ENCODE results near the gene ARL11.
"Not testable (repeated sequence)": the region's sequence is repeated elsewhere in the genome, so short reads cannot be mapped to it uniquely, and the experiment has no call there.

ARL11 gene

DNA sequence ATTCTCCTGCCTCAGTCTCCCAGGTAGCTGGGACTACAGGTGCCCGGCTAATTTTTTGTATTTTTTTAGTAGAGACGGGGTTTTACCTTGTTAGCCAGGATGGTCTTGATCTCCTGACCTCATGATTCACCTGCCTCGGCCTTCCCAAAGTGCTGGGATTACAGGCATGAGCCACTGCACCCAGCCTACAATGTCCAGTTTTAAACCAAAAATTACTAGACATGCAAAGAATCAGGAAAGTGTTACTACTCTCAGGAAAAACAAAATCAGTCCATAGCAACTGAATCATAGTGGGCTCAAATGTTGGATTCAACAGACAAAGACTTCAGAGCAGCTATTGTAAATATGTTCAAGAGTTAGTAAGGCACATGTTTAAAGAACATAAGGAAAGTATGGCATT, 16.3 kb upstream of the ARL11 start:
- DNase-seq (ENCODE audit: low read depth, low spot score) = not testable (repeated sequence)

DNA sequence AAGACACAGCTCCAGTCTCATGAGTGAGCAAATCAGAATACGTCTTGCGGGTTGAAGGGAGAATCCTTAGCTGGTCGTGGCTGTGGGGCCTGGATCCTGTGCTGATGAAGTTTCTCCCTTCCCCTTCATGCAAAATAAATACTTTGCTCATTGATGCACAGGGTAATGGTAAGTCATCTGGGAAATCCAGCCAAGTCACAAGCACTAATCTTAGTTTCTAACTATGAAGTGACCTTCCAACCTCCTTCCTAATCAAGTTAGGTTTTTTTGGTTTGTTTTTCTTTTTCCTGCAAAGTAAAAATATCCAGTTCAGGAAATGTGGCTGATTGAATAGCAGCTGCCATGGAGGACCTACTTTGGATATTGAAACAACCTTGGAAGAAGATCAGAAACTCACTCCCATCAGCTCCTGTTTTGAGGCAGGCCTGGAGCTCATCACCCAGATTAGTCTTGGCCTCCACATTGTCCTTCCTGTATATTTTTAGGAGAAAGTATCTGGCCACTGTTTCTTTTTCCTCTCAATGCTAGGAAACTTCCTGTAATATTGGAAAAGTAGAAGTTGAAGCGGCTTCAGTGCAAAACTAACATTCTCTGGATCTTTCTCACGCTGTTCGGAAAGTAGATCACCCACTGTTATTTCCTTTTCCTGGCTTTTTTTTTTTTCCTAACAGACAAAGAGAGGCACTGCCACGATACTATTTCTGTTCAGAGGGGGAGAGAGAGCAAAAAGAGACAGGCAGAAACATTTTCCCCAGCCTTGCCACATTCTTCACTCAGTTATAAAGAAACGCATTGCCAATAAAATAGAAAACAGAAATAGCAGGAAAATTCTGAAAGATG, 12.3 kb upstream of the ARL11 start:
- no peak for DNase-seq (ENCODE audit: low read depth, low spot score)

DNA sequence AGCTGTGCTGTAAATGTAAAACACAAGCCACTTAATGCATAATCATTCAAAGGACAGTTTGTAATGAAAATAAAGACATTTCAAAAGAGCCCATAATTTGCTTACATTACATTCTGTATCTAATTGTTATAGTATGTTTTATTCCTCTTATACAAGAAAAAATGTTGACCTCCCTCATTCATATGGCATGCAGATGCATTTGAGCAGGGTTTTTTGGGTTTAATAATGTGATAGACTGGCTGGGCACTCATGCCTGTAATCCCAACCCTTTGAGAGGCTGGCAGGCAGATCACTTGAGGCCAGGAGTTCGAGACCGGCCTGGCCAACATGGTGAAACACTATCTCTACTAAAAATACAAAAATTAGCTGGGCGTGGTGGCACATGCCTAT, 11.6 kb upstream of the ARL11 start:
- DNase-seq (ENCODE audit: low read depth, low spot score) = no peak

DNA sequence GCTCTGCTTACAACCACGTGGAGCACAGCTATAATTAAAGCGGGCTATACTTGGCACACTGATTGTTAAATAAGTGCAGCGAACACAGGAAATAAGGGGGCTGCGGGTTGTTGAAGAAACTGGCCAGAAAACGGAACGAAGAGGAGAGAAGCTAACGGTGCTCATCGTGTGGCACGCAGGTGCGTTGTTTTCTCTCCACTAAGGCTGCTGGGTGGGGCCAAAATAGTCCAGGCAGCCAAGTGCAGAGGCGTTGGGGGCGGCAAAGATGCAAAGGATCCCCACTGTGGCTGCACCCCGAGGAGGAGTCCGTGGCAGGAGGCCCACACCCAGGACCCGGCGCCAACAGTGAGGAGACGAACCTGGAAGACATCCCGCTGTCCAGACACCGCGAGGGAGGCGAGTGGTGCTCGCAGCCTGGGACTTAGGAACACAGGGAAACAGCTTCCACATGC, 8.1 kb upstream of the ARL11 start:
- no peak for DNase-seq (ENCODE audit: low read depth, low spot score)

DNA sequence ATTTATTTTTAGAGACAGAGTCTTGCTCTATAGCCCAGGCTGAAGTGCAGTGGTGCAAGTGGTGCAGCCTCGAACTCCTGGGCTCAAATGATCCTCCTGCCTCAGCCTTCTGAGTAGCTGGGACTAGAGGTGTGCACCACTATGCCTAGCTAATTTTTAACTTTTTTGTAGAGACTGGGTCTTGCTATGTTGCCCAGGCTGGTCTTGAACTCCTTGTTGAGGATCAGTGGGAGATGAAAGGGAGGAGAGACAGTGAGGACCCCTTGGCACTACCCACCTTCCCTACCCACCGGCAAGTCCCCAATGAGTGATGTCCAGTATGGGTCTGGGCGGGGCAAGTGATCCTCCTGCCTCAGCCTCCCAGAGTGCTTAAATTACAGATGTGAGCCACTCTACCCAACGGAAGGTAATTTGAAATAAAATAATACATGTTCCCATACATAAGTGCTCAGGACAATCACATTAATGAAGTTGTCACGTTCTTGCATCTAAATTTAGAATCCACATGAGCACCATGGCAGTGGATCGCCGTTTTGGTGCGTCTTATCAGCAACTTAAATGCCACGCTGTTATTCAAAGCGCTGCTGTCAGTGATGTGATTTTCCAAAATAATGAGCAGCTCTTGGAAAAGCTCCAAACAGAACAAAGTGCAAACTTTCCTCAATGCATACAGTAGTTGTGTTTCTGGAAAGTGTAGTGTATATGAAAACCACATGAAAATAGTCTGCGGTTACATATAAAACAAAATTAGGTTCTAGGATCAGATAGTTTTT, 5.9 kb upstream of the ARL11 start:
- DNase-seq (ENCODE audit: low read depth, low spot score) = no peak

DNA sequence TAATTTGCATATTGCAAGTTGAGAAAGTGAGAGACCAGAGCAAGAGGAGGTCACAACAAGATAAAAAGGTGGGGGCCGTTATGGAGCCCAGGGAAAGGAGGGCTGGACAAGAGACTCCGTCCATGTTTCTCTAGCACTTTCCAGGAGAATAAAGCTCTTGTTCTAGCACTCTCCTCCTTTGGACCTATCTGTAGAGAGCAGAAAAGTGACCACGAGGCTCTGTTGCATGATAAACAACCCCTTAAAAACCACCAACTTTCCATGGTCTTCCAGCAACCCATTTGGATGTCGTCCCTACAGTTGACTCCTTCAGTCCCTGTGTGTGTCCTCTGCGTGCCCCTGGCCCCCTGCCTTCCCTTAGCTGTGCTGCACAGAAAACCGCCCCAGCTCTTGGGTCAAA, 4.1 kb upstream of the ARL11 start:
- DNase-seq (ENCODE audit: low read depth, low spot score) = no peak

DNA sequence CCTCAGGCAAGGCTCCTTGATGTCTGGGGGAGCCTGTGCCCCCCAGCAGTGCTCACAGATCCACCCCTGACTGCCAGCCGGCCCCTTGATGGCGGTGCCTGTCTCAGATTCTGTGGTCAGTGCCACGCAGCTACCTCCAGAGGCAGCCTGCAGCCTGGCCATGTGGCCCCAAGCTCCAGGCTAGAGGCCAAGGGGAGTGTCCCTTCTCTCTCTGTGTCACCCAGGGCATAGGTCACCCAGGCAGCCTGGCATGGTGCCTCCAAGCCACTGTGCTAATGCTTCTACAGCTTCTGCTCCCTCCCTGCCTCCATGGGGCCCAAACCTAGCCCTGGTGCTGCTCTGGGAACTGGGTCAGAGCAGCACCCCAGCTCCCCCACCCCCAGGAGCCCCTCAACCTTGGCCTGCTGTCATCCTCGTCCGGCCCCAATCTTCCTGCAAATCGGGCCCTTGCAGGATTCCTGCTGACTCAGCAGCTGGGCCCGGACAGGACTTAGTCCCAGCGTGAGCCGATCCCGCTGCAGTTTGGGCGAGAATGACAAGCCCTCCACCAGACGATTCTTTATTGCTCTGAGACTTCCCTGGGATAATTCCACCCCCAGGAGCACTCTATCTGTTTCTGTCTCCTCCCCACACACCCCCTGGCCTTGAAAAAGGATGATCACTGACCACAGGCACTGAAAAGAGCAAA, 2.8 kb upstream of the ARL11 start:
- no peak for DNase-seq (ENCODE audit: low read depth, low spot score)

DNA sequence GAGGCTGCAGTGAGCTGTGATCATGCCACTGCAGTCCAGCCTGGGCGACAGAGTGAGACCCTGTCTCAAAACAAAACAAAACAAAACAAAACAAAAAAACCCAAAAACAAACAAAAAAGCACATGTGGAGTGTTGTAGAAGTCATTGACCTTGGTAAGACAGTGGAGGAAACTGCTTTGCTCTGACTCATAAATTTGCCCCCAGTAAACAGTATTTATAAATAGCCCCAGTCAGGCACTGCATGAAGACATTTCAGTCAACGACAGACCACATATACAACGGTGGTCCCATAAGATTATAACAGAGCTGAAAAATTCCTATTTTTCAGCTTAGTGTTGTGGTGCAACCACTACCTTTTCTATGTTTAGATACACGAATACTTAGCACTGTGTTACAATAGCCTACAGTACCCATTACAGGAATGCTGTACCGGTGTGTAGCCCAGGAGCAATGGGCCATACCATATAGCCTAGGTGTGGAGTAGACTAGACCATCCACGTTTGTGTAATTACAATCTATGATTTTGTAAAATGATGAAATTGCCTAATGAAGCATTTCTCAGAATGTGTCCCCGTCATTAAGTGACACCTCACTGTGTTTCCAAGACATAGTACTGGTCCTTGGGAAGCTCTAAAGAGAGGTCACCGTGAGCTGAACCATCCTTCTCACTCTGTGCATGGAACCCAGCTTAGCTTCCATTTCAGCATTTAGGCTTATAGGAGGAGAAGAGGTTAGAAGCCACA, 1.1 kb downstream of the ARL11 start:
- no peak for DNase-seq (ENCODE audit: low read depth, low spot score)

DNA sequence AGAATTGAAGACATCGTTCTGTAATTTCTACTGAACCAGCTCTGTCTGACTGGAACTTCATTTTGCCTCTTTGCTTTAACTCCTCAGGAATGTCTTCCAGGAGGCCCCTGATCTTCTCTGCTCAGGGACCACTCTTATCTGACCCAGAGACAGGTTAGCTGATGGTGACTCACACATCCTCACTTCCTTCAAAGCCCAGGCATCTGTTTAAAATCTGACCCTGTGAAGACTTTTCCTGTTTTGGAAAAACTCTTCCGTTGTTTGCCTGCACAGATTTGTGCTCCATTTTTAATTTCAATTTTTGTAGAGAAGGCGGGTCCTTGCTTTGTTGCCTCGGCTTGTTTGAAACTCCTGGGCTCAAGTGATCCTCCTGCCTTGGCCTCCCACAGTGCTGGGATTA, 1.6 kb downstream of the ARL11 start:
- no peak for DNase-seq (ENCODE audit: low read depth, low spot score)

DNA sequence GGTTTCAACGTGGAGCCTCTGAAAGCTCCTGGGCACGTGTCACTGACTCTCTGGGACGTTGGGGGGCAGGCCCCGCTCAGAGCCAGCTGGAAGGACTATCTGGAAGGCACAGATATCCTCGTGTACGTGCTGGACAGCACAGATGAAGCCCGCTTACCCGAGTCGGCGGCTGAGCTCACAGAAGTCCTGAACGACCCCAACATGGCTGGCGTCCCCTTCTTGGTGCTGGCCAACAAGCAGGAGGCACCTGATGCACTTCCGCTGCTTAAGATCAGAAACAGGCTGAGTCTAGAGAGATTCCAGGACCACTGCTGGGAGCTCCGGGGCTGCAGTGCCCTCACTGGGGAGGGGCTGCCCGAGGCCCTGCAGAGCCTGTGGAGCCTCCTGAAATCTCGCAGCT, 2.3 kb downstream of the ARL11 start:
- no peak for DNase-seq (ENCODE audit: low read depth, low spot score)

DNA sequence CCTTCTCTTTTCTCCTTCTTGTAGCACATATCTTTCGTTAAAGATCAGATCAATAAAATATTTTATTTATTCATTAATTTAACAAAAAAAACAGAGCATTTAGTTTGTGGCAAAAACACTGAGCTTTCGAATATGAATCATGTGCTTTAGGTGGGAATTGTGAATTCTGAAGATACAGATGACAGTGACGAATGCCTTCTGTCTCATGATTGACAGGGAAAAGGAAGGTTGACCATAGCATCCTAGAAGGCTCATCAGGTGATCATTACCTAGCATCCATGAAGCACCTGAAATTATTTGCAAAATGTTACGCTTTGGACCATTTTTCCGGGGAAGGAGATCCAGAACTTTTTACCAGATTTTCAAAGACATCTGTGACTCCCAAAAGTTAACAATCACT, 3.8 kb downstream of the ARL11 start:
- no peak for DNase-seq (ENCODE audit: low read depth, low spot score)

DNA sequence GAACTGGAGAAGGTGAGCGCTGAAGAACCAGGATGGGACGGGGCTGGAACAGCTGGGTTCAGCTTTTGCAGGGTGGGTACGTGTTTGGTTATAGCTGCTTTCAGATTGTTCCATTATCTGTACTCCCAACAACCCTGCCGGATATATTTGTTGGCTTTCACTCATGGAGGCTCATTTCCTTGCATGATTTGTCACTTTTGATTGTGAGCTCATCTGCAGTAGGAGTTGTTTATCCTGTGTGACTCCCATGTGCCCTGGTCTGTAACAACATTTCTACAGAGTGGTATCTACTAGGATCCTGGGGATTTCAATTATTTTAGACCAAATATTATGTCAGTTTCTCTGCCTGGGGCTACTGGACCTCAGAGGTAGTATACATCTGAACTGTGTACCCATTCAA, 5.4 kb downstream of the ARL11 start:
- no peak for DNase-seq (ENCODE audit: low read depth, low spot score)

DNA sequence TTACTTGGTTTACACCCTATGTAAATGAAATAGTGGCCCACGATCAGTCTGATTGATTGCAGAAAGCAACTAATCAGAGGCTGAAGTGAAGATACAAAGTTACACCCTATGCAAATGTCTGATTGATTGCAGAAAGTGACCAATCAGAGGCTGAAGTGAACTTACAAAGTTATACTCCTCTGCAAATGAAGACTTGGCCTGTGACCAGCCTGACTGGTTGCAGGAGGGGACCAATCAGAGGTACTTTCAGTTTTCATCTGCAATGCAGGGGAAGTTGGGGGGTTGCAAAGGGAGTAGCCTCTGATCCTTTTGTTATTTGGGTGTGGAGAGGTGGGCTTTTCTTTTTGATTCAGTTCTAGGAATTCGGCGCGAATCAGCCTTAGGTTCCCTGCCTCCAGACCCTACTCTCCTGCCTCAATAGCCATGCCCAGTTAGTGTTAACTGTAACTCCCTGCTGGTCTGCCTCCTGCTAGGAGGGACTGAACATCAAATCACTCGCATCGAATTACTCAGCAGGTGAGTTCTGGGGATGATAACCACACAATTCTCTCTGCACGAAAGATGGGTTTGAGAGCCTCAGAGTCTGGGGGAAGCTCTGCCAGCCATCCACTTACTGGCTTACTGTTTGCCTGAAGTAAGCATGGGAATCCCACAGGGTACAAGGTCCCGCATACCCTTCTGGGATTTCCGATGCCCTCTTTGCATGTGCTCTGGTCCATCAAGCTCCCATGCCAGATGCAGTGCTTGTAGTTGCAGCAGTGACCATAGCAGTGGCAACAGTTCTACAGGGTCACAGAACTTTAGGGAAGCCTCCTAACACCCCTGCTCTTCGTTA, 7.5 kb downstream of the ARL11 start:
- peak; percentile 97 for DNase-seq (ENCODE audit: low read depth, low spot score)

DNA sequence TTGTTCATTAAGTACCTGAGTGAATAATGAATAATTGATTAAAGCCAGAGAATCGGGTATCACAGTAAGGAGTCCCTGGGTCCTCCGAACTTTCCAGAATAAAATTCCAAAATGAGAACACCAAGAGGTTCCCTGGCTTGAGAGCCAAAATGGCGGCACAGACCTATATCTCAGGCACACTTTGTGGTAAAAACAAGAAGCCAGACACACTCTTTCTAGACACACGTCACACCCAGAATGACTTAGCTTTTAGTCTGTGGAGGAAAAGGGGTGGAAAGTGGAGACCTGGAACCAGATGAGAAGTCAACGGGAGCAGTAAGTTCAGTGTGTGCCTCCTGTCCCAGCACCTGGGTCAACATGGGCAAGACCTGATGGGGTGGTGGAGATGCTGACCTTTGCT, 8.4 kb downstream of the ARL11 start:
- DNase-seq (ENCODE audit: low read depth, low spot score) = no peak

DNA sequence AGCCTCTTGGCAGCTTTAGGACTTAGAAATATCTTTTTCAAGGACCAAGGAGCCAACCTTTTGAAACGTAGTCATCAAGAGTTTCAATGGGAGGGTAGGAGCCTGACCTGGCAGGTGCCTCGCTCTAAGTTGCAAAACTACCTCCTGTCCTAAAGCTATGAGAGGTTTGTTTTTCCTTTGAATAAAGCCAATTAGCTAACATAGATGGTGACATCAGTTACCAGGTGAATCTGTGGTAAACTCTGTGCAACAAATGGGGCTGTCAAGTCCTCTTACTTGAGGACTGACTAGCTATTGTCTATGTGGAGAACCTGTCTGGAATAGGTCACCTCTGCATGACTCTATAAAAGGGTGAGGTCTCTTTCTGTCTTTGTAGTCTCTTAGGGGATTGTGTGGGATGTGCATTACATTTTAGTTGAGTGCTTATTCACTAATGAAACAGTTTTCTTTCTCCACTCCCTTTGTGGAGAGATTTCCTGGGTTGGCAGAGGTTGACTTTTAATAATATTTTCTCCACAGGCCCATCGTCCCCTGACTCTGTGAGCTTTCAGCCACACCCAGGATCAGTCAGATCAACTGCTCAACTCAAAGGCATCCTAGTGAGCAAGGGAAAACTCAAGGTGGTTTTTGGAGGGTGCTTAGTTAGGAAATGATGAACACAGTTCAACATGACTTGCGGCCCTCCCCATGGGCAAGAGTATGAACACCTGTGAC, 9.9 kb downstream of the ARL11 start:
- no peak for DNase-seq (ENCODE audit: low read depth, low spot score)

DNA sequence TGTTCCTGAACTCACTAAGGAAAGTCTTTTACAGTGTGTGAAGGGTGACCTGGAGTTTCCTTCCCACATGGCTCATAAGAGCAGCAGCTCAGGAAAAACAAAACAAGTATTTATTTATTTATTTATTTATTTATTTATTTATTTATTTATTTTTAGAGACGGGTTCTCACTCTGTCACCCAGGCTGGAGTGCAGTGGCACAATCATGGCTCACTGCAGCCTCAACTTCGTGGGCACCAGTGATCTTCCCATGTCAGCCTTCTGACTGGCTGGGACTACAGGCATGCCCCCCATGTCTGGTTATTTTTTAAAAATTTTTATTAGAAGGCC, 10.4 kb downstream of the ARL11 start:
- no peak for DNase-seq (ENCODE audit: low read depth, low spot score)

DNA sequence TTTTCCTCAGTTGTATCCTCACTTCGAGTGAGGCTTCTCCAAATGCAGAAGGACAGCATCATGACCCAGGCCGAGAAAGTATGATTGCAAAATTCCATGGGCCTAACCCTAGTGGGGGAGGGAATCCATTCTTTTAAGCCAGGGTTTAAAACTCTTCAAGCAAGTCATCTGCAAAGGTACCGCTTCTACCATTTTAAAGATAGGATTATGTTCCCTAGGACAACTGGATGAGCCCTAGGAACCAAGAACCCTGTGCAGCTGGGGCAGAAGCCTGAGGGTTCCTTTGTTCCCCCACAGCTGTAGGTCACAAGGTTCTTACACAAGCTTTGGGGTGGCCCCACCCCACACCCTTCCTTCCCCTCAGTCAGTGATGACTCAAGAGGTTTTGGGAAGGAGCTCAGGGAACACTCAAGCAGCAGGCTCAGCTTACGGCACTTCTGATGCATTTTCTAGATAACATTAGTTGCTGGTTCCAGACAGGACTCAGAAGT, 13.5 kb downstream of the ARL11 start:
- DNase-seq (ENCODE audit: low read depth, low spot score) = no peak

DNA sequence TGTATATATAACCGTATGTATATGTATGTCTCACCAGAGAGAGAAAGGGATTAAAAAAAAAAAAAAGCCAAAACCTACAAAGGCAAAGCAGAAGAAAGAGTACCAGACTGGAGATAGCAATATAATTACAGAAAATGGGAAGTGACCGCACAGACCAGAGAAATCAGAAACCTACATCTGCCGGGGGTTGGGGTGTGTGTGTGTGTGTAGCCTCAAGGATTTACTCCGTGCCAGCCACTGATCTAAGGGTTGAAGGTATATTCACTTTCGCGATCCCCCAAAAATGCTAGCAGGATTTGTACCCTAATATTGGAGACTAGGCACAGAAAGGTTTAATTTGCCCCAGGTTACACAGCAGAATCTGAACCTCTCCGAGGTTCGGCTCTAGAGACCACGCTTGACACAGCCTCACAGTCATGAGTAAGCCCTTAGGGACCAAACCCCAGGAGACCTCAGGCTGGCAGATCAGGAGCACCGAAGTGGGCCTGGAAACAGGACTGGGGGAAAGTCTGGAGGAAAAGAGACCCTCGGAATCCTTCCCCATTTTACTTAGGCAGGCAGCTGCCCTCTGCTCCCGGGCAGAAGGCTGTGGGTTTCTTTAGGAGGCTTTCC, 14.8 kb downstream of the ARL11 start:
- DNase-seq (ENCODE audit: low read depth, low spot score) = no peak

DNA sequence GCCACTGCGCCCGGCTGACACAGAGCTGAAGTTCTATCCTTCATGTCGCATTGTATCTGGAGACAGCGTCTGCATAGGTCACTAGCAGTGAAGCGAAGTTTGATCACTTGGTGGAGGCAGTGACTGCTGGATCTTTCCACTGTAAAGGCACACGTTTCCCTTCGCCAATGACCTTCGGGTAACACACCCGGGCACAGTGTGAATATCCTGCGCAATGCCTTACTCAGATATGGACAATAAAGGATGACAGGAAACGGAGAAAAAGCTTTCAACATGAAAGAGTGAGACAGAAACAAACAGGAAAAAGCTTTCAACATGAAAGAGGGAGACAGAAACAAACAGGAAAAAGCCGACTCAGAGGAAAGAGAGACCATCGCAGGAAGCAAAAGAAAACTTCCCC, 17.1 kb downstream of the ARL11 start:
- DNase-seq (ENCODE audit: low read depth, low spot score) = no peak

DNA sequence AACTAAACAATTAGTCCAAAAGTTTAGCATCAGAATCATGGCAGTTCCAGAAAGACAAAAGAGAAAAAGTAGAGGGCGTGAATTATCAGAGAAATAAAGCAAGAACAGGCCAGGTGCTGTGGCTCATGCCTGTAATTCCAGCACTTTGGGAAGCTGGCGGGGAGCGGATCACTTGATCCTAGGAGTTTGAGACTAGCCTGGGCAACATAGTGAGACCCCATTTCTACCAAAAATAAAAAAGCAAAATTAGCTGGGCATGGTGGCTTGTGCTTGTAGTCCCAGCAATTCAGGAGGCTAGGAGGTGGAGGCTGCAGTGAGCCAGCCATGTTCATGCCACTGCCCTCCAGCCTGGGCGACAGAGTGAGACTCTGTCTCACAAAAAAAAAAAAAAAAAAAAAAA, 18.4 kb downstream of the ARL11 start:
- DNase-seq (ENCODE audit: low read depth, low spot score) = no peak
